Sigmoid colon (tissue), 4 donors: ENCODE results near the gene TCF20.
A peak's percentile ranks its signal among the peaks of the same experiment; 100 is the strongest.

Source experiments
- EP300 ChIP-seq, 4 donors: sonication (generic); formaldehyde crosslinking; IDR thresholded peaks; one replicate each; pipeline ENCODE4 v1.6.1; 2017; ENCODE audit warnings: antibody characterized with exemption in 4 of 4
- POLR2AphosphoS5 ChIP-seq, 4 donors: sonication (generic); formaldehyde crosslinking; IDR thresholded peaks; one replicate each; pipeline ENCODE4 v1.6.1; 2017; ENCODE audit warnings: antibody characterized with exemption in 4 of 4
- TF ChIP-seq, protein P1 (sequence below), 4 experiments: fragments of 450-650 bp in 3 of 4; fragments of 200-600 bp in 1 of 4; IDR thresholded peaks; one replicate each; pipeline ENCODE4 v1.5.1; 2016 to 2019; ENCODE audit warnings: antibody characterized with exemption in 4 of 4, mild to moderate bottlenecking in 3 of 4, moderate library complexity in 2 of 4

DNA sequence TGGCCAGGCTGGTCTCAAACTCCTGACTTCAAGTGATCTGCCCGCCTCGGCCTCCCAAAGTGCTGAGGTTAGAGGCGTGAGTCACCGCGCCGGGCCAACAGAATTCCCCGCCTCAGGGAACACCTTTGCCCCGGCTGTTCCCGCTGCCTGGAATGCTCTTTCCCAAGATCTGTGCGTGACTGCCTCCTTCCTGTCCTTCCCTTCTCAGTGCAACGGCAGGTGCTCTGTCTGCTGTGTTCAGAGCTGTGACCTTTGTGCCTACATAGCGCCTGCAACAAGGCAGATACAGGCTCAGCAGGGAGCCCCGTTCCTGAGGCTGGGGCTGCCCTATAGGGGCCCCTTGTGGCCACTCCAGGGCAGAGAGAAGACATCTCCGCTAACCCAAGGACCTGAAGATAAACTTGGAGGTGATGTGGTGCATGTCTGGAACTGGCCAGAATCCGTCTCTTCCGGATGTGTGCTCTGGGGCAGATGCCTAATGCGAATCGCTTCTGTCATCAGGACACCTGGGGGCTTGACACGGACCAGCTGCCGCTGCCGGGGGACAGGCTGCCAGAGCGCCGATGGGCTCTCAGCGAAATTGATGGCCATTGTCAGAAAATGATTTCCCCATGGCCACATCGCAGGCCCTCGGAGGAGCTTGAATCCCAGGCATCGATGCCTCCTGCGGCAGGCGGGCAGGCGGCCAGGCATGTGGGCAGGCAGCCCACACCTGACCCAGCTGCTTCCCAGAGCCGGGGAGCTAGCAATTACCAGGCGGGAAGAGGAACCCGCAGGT is 43.5 kb upstream of the TCF20 start:
- TF ChIP-seq, protein P1, sequence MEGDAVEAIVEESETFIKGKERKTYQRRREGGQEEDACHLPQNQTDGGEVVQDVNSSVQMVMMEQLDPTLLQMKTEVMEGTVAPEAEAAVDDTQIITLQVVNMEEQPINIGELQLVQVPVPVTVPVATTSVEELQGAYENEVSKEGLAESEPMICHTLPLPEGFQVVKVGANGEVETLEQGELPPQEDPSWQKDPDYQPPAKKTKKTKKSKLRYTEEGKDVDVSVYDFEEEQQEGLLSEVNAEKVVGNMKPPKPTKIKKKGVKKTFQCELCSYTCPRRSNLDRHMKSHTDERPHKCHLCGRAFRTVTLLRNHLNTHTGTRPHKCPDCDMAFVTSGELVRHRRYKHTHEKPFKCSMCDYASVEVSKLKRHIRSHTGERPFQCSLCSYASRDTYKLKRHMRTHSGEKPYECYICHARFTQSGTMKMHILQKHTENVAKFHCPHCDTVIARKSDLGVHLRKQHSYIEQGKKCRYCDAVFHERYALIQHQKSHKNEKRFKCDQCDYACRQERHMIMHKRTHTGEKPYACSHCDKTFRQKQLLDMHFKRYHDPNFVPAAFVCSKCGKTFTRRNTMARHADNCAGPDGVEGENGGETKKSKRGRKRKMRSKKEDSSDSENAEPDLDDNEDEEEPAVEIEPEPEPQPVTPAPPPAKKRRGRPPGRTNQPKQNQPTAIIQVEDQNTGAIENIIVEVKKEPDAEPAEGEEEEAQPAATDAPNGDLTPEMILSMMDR (IDR thresholded peaks at IDR 0.05) = peak in 3 of 4 experiments; percentile 15 to 28 (median 21)
- TF ChIP-seq POLR2AphosphoS5 (IDR thresholded peaks at IDR 0.05) = peak in 1 of 4 donors; percentile 12
- no peak for TF ChIP-seq EP300 (IDR thresholded peaks at IDR 0.05)
